Measurements from ENCODE around the gene COPS2.

COPS2 gene

DNA sequence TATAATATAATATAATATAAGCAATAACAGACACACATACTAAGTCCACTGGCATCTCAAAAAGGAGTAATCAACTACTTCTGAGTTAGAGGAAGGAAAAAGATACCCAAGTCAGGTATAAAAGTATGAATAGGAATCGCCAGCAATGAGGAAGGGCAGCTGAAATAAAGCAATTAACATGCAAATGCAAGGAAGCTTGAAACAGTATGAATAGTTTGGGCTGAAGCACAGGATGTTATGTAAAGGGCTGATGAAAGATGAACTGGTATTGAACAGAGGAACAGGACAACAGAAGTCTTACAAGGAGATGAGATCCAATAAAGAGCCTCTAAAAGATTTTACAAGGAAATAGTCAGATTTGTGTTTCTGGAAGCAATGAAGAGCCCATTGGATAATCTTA, 7.1 kb downstream of the COPS2 start:
- ATAC-seq (ENCODE audit: low read depth) (no peak), DNase-seq (ENCODE audit: low spot score in 2 of 2) (no peak)
- Mint-ChIP-seq H3K36me3 (peaks cover 14% of the 10 kb centered on the region), H3K9me3 (no peaks in the 10 kb centered on the region), H3K27me3 (no peaks in the 10 kb centered on the region), H3K27ac (peak overlapping the region; percentile 13), H3K4me1 (peaks cover 25% of the 10 kb centered on the region), H3K4me3 (peak overlapping the region; percentile 39)

- Mint-ChIP-seq H3K27me3 (no peaks in the 10 kb centered on the region), H3K4me1 (peaks cover 22% of the 10 kb centered on the region), H3K9me3 (no peaks in the 10 kb centered on the region), H3K4me3 (no peak overlapping the region), H3K36me3 (peaks cover 30% of the 10 kb centered on the region), H3K27ac (peak overlapping the region; percentile 12)
- ATAC-seq (ENCODE audit: low read depth) = peak; percentile 52
- DNase-seq (ENCODE audit: low spot score in 2 of 2) = peak in 1 of 2 donors; percentile 22
Observed at GRCh38 chr15:49145651-49146609, 9.5 kb downstream of the COPS2 start.

- peaks cover 28% of the 10 kb centered on the region for H3K36me3 Mint-ChIP-seq
- no peak overlapping the region for H3K27ac Mint-ChIP-seq
- peaks cover 1% of the 10 kb centered on the region for H3K4me1 Mint-ChIP-seq
- H3K4me3 Mint-ChIP-seq = no peak overlapping the region
- no peaks in the 10 kb centered on the region for H3K27me3 Mint-ChIP-seq
- DNase-seq (ENCODE audit: low spot score in 2 of 2) (no peak), ATAC-seq (ENCODE audit: low read depth) (no peak)
- H3K9me3 Mint-ChIP-seq = no peaks in the 10 kb centered on the region
Observed at GRCh38 chr15:49137861-49138260, 17.5 kb downstream of the COPS2 start.

- Mint-ChIP-seq H3K4me3 (no peak overlapping the region), H3K9me3 (no peaks in the 10 kb centered on the region), H3K27me3 (no peaks in the 10 kb centered on the region), H3K27ac (no peak overlapping the region), H3K4me1 (no peaks in the 10 kb centered on the region), H3K36me3 (peaks cover 19% of the 10 kb centered on the region)
- no peak for DNase-seq (ENCODE audit: low spot score in 2 of 2)
- ATAC-seq (ENCODE audit: low read depth) = no peak
Observed at GRCh38 chr15:49135911-49136310, 19.5 kb downstream of the COPS2 start.

DNA sequence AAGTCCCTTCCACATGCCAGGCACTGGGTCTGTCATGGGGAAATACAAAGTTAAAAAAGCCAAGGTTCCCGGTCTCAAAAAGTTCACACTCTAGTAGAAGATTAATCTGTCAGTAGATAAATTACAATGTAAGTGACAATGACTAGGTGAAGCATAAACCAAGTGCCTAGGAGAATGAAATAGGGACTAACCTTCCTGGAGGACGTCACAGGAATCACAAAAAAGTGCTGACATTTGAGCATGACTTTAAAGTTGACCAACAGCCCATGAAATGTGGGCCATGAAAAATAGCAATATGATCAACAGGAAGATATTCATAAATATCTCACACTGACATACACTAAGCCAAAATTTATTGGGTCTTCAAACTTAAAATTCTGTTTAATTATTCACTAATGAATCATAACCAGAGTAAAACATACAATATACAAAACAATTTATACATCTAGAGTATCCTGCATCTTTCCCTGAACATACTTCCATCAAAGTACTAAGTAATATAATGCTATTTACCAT, 20.0 kb downstream of the COPS2 start:
- Mint-ChIP-seq H3K27me3 (no peaks in the 10 kb centered on the region), H3K9me3 (no peaks in the 10 kb centered on the region), H3K4me1 (no peaks in the 10 kb centered on the region), H3K4me3 (no peak overlapping the region), H3K36me3 (peaks cover 18% of the 10 kb centered on the region), H3K27ac (peak overlapping the region; percentile 14)
- no peak for DNase-seq (ENCODE audit: low spot score in 2 of 2)
- no peak for ATAC-seq (ENCODE audit: low read depth)

DNA sequence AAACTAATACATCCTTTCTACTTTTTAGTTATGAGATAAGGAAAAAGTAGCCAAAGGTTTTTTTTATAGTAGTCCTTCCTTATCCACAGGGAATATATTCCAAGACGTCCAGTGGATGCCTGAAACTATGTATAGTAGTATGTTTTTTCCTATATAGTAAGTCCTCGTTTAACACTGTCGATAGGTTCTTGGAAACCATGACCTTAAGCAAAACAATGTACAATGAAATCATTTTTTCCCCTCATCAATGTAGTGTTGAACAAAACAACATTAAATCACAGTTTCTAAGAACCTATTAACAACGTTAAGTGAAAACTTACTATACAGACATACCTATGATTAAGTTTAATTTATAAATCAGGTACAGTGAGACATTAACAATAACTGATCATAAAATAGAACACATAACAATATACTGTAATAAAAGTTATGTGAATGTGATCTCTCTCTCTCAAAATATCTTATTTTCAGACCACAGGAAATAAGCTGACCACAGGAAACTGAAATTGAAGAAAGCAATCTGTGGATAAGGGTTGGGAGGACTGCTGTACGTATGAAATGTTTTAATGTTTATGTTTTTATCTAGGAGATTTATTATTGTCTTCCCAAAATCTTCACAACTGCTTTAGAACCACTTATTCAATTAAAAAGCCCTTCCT, 20.6 kb downstream of the COPS2 start:
- Mint-ChIP-seq H3K27ac (peak overlapping the region; percentile 14), H3K9me3 (no peaks in the 10 kb centered on the region), H3K27me3 (no peaks in the 10 kb centered on the region), H3K36me3 (peaks cover 20% of the 10 kb centered on the region), H3K4me1 (no peaks in the 10 kb centered on the region), H3K4me3 (no peak overlapping the region)
- ATAC-seq (ENCODE audit: low read depth) = no peak
- no peak for DNase-seq (ENCODE audit: low spot score in 2 of 2)

- no peak overlapping the region for H3K27ac Mint-ChIP-seq
- no peak for DNase-seq (ENCODE audit: low spot score in 2 of 2)
- H3K36me3 Mint-ChIP-seq = peaks cover 20% of the 10 kb centered on the region
- H3K9me3 Mint-ChIP-seq = no peaks in the 10 kb centered on the region
- no peak for ATAC-seq (ENCODE audit: low read depth)
- no peaks in the 10 kb centered on the region for H3K4me1 Mint-ChIP-seq
- no peaks in the 10 kb centered on the region for H3K27me3 Mint-ChIP-seq
- H3K4me3 Mint-ChIP-seq = no peak overlapping the region
Observed at GRCh38 chr15:49131403-49131802, 24.0 kb downstream of the COPS2 start.

GRCh38 chr15:49124371-49124770, 31.0 kb downstream of the COPS2 start:
- no peaks in the 10 kb centered on the region for H3K27me3 Mint-ChIP-seq
- H3K4me3 Mint-ChIP-seq = no peak overlapping the region
- H3K27ac Mint-ChIP-seq = no peak overlapping the region
- DNase-seq (ENCODE audit: low spot score in 2 of 2) = no peak
- no peaks in the 10 kb centered on the region for H3K36me3 Mint-ChIP-seq
- H3K9me3 Mint-ChIP-seq = no peaks in the 10 kb centered on the region
- H3K4me1 Mint-ChIP-seq = no peaks in the 10 kb centered on the region
- no peak for ATAC-seq (ENCODE audit: low read depth)

DNA sequence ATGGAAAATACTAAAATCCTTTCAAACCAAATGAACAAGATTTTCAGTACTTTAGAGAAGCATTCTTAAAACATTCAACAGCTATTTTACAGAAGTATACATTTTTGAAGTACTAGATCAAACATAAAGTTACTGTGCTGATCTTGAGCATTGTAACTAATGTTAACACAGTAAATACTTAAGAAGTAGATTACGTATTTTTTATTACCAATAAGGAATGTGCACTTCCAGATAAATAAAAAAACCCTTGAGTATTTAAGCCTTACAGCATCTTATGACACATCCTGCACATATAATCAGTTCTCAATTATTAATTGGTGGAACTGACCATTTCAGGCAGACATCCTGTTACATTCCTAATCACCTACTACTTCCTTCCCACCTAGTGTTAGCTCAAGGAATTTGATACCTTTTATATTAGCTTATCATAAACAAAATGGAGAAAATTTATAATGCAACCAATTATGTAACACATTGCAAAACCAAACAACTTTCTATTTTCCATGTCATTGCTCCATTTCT, 32.8 kb downstream of the COPS2 start:
- DNase-seq (ENCODE audit: low spot score in 2 of 2) = no peak
- no peak overlapping the region for H3K4me3 Mint-ChIP-seq
- H3K27me3 Mint-ChIP-seq = no peaks in the 10 kb centered on the region
- H3K4me1 Mint-ChIP-seq = no peaks in the 10 kb centered on the region
- no peaks in the 10 kb centered on the region for H3K9me3 Mint-ChIP-seq
- H3K27ac Mint-ChIP-seq = no peak overlapping the region
- no peak for ATAC-seq (ENCODE audit: low read depth)
- H3K36me3 Mint-ChIP-seq = no peaks in the 10 kb centered on the region

GRCh38 chr15:49121901-49122300, 33.5 kb downstream of the COPS2 start:
- H3K27ac Mint-ChIP-seq = no peak overlapping the region
- no peaks in the 10 kb centered on the region for H3K9me3 Mint-ChIP-seq
- no peaks in the 10 kb centered on the region for H3K27me3 Mint-ChIP-seq
- peaks cover under 1% of the 10 kb centered on the region for H3K36me3 Mint-ChIP-seq
- DNase-seq (ENCODE audit: low spot score in 2 of 2) = no peak
- no peaks in the 10 kb centered on the region for H3K4me1 Mint-ChIP-seq
- ATAC-seq (ENCODE audit: low read depth) = no peak
- no peak overlapping the region for H3K4me3 Mint-ChIP-seq

DNA sequence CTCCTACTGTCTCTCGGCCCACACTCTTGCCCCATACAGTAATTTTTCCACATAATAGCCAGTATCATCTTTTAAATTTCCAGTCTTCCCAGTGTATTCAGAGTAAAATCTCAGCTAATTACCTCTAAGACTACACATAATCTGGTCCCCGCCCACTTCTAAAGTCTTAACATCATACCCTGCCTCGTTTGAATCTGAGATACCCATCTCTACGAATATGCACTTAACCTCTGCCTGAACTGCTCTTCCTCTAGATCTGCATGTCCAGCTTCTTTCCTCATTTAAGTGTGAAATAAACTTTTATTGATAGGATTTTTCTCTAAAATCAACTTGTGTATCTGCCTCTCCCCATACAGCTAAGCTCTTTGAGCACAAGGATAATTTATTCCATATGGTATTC, 34.6 kb downstream of the COPS2 start:
- H3K4me1 Mint-ChIP-seq = no peaks in the 10 kb centered on the region
- ATAC-seq (ENCODE audit: low read depth) = no peak
- H3K27me3 Mint-ChIP-seq = no peaks in the 10 kb centered on the region
- H3K9me3 Mint-ChIP-seq = no peaks in the 10 kb centered on the region
- H3K36me3 Mint-ChIP-seq = peaks cover 10% of the 10 kb centered on the region
- H3K27ac Mint-ChIP-seq = peak overlapping the region; percentile 1
- DNase-seq (ENCODE audit: low spot score in 2 of 2) = no peak
- no peak overlapping the region for H3K4me3 Mint-ChIP-seq

- no peaks in the 10 kb centered on the region for H3K27me3 Mint-ChIP-seq
- ATAC-seq (ENCODE audit: low read depth) (no peak), DNase-seq (ENCODE audit: low spot score in 2 of 2) (no peak)
- H3K27ac Mint-ChIP-seq = no peak overlapping the region
- no peaks in the 10 kb centered on the region for H3K4me1 Mint-ChIP-seq
- peaks cover 13% of the 10 kb centered on the region for H3K9me3 Mint-ChIP-seq
- H3K4me3 Mint-ChIP-seq = no peak overlapping the region
- H3K36me3 Mint-ChIP-seq = peaks cover 40% of the 10 kb centered on the region
Observed at GRCh38 chr15:49116108-49116857, 39.1 kb downstream of the COPS2 start.

- Mint-ChIP-seq H3K4me1 (no peaks in the 10 kb centered on the region), H3K36me3 (peaks cover 46% of the 10 kb centered on the region), H3K4me3 (no peak overlapping the region), H3K27me3 (no peaks in the 10 kb centered on the region), H3K27ac (no peak overlapping the region), H3K9me3 (peaks cover 14% of the 10 kb centered on the region)
- ATAC-seq (ENCODE audit: low read depth) (no peak), DNase-seq (ENCODE audit: low spot score in 2 of 2) (no peak)
Observed at GRCh38 chr15:49115062-49115461, 40.3 kb downstream of the COPS2 start.
